DND-41 (cell line): Measurements from ENCODE around the gene MSGN1.

Experiments
- CTCF ChIP-seq: IDR thresholded peaks from 2 replicates; pipeline ENCODE4 v1.5.1; 2012; ENCODE audit warnings: borderline replicate concordance, low read length, moderate library complexity, mild to moderate bottlenecking; ENCODE audit not compliant: poor library complexity, severe bottlenecking; ENCODE audit errors: extremely low read depth
- EZH2 ChIP-seq: IDR thresholded peaks from 3 replicates; pipeline ENCODE4 v1.6.1; 2012; ENCODE audit warnings: borderline replicate concordance, low read depth, mild to moderate bottlenecking, moderate library complexity, low read length, inconsistent platforms; ENCODE audit not compliant: severe bottlenecking

DNA sequence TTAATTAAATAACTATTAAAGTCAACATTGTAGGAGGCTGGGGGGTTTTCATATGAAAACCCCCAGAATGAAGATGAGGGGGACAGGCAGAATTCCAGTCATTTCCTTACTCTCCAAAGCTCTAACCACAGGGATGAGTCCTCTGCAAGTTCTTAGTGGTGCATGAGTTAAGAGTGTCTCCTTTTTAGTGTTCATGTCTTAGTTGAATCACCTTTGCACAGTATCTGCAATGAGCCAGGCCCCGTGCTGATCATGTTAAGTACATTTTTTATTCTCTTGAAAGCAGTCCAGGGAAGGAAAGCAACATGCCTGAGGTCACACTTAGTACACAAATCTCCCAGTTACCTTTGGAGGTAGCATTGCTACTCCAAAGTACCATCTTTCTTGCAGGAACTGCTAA, 25.7 kb upstream of the MSGN1 start:
- TF ChIP-seq CTCF (no peak), EZH2 (no peak)
